Measurements from ENCODE around the gene C4orf50. TPM values are rescaled to one million over a fixed set of nuclear protein-coding genes. Genes with fewer than 3 reads are reported as not detected.

Gene C4orf50
- total and polyA plus RNA-seq, 2 of the 13 experiments (the other 11 are each of a cell fraction or from before 2014, with no cell fraction given), result not detected

DNA sequence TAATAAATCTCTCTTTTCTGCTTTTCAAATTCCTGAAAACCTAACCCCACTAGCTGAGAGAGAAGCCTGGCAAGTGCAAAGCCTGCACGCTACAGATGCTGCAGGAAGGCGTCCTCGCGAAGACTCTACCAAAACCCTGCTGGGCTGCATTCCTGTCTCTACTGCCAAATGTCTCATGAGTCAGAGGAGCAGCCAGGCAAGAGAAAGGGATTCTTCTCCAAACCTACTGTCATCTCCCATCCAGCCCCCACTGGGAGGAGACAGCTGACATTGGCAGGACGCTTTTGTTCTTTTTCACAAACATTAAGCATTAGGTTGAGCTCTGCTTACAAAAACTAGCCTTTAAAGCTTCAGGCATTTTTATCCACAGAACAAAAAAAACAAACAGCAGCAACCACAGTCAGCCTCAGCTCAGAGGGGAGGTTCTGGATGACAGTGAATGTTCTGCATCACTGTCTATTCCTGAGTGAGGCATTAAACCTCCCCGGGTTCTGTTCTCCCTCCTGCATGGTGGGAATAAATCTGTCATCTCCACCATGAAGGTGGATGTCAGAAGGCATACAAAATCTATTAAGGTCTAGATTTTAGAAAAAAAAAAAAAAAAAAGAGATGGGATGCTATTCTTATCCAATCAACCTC lies 143.3 kb downstream of the C4orf50 start:
- TF ChIP-seq ZNF101 (CRISPR knock-in tag; IDR thresholded peaks at IDR 0.05; ENCODE audit: borderline replicate concordance, low read depth) (no peak), SNAPC2 (CRISPR knock-in tag; IDR thresholded peaks at IDR 0.05) (no peak), ZNF282 (IDR thresholded peaks at IDR 0.05; ENCODE audit: partially characterized antibody) (no peak)
- TF ChIP-seq, protein P1, sequence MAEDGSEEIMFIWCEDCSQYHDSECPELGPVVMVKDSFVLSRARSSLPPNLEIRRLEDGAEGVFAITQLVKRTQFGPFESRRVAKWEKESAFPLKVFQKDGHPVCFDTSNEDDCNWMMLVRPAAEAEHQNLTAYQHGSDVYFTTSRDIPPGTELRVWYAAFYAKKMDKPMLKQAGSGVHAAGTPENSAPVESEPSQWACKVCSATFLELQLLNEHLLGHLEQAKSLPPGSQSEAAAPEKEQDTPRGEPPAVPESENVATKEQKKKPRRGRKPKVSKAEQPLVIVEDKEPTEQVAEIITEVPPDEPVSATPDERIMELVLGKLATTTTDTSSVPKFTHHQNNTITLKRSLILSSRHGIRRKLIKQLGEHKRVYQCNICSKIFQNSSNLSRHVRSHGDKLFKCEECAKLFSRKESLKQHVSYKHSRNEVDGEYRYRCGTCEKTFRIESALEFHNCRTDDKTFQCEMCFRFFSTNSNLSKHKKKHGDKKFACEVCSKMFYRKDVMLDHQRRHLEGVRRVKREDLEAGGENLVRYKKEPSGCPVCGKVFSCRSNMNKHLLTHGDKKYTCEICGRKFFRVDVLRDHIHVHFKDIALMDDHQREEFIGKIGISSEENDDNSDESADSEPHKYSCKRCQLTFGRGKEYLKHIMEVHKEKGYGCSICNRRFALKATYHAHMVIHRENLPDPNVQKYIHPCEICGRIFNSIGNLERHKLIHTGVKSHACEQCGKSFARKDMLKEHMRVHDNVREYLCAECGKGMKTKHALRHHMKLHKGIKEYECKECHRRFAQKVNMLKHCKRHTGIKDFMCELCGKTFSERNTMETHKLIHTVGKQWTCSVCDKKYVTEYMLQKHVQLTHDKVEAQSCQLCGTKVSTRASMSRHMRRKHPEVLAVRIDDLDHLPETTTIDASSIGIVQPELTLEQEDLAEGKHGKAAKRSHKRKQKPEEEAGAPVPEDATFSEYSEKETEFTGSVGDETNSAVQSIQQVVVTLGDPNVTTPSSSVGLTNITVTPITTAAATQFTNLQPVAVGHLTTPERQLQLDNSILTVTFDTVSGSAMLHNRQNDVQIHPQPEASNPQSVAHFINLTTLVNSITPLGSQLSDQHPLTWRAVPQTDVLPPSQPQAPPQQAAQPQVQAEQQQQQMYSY (CRISPR knock-in tag; IDR thresholded peaks at IDR 0.05), result no peak
- ChIA-PET CTCF (ENCODE audit: low intra/inter-chr PET ratio, low total read pairs) (no interaction called here), POLR2A (no interaction called here)
- no peak for FAIRE-seq
- no TSS peak for BruUV-seq (replicated peaks)
- DNase-seq (ENCODE audit: low spot score), result no peak
- Histone ChIP-seq H3K4me2 (ENCODE audit: low read depth, low read length) (no peak overlapping the region), H3K36me3 (replicated peaks in 1 of 2; ENCODE audit: control insufficient read depth in 1 of 2, insufficient read depth in 2 of 2, low read length in 2 of 2) (no peaks in the 10 kb centered on the region), H3K4me1 (ENCODE audit: insufficient read depth, low read length) (no peaks in the 10 kb centered on the region), H3K27me3 (ENCODE audit: control insufficient read depth in 1 of 2, insufficient read depth in 2 of 2, low read length in 2 of 2) (peaks cover 0 to 5% of the 10 kb centered on the region in 2 experiments; a peak in 1 of 5 replicates), H3K79me2 (ENCODE audit: insufficient read depth, low read length) (no peaks in the 10 kb centered on the region), H2AFZ (ENCODE audit: low read length) (no peak overlapping the region), H3K9ac (ENCODE audit: insufficient read depth, low read depth, low read length) (no peak overlapping the region), H3K4me3 (replicated peaks in 1 of 3; ENCODE audit: insufficient read depth in 1 of 3, low read depth in 2 of 3, low read length in 3 of 3) (no peak overlapping the region), H3K27ac (ENCODE audit: extremely low read length, insufficient read depth, low read length) (no peak overlapping the region), H4K20me1 (ENCODE audit: insufficient read depth, low read length) (no peaks in the 10 kb centered on the region), H3K9me3 (ENCODE audit: low read length) (no peaks in the 10 kb centered on the region)
- intact Hi-C loops (cut with micrococcal nuclease; ENCODE audit: unreplicated experiment) (no loop called here), in situ Hi-C loops (cut with HindIII; ENCODE audit: extremely low pct_ligation_motif_present, low pct_unique_long_range_greater_than_20kb) (no loop called here)
- 1% methylated on average over 6 of the region's 6 CpGs for WGBS (ENCODE audit: low lambda C conversion rate)
- ATAC-seq, result no peak

- no peaks in the 10 kb centered on the region for H4K20me1 ChIP-seq (ENCODE audit: insufficient read depth, low read length)
- H3K36me3 ChIP-seq (replicated peaks in 1 of 2; ENCODE audit: control insufficient read depth in 1 of 2, insufficient read depth in 2 of 2, low read length in 2 of 2), result no peaks in the 10 kb centered on the region
- FAIRE-seq (no peak), ATAC-seq (no peak), DNase-seq (ENCODE audit: low spot score) (no peak)
- no peak overlapping the region for H2AFZ ChIP-seq (ENCODE audit: low read length)
- in situ Hi-C loops (cut with HindIII; ENCODE audit: extremely low pct_ligation_motif_present, low pct_unique_long_range_greater_than_20kb), result no loop called here
- no peaks in the 10 kb centered on the region for H3K79me2 ChIP-seq (ENCODE audit: insufficient read depth, low read length)
- BruUV-seq (replicated peaks), result no TSS peak
- no peaks in the 10 kb centered on the region for H3K9me3 ChIP-seq (ENCODE audit: low read length)
- WGBS (ENCODE audit: low lambda C conversion rate), result 38% methylated on average over 4 of the region's 13 CpGs
- no peak for TF ChIP-seq ZKSCAN5 (CRISPR knock-in tag; IDR thresholded peaks at IDR 0.05)
- no peak for TF ChIP-seq DMAP1 (CRISPR knock-in tag; IDR thresholded peaks at IDR 0.05)
- TF ChIP-seq HMGA1 (CRISPR knock-in tag; conservative IDR thresholded peaks at IDR 0.05), result no peak
- no peak for TF ChIP-seq GRHL1 (CRISPR knock-in tag; conservative IDR thresholded peaks at IDR 0.05)
- no peak for TF ChIP-seq ZNF335 (CRISPR knock-in tag; IDR thresholded peaks at IDR 0.05)
- TF ChIP-seq CREBL2 (CRISPR knock-in tag; IDR thresholded peaks at IDR 0.05; ENCODE audit: borderline replicate concordance), result no peak
- TF ChIP-seq ELF3 (CRISPR knock-in tag; IDR thresholded peaks at IDR 0.05), result no peak
- CTCF ChIA-PET (ENCODE audit: low intra/inter-chr PET ratio, low total read pairs), result no interaction called here
- H3K27me3 ChIP-seq (ENCODE audit: control insufficient read depth in 1 of 2, insufficient read depth in 2 of 2, low read length in 2 of 2), result peaks cover 1 to 12% of the 10 kb centered on the region in 2 experiments; a peak in 1 of 5 replicates
- POLR2A ChIA-PET, result no interaction called here
- H3K4me1 ChIP-seq (ENCODE audit: insufficient read depth, low read length), result no peaks in the 10 kb centered on the region
- H3K27ac ChIP-seq (ENCODE audit: extremely low read length, insufficient read depth, low read length), result no peak overlapping the region
- no peak overlapping the region for H3K4me3 ChIP-seq (replicated peaks in 1 of 3; ENCODE audit: insufficient read depth in 1 of 3, low read depth in 2 of 3, low read length in 3 of 3)
- intact Hi-C loops (cut with micrococcal nuclease; ENCODE audit: unreplicated experiment), result no loop called here
- H3K4me2 ChIP-seq (ENCODE audit: low read depth, low read length), result no peak overlapping the region
- H3K9ac ChIP-seq (ENCODE audit: insufficient read depth, low read depth, low read length), result no peak overlapping the region
These were observed 147.5 kb downstream of the C4orf50 start for GRCh38 chr4:5870701-5871100.

Data from HepG2 (cell line).